GM18499 (cell line): Measurements from ENCODE around the gene SLC25A36.

ENCODE experiments used
- ATAC-seq: cut with Tn5 transposase; IDR thresholded peaks from one replicate; pipeline ENCODE4 v1.9.1; 2021; ENCODE audit warnings: moderate number of reproducible peaks; ENCODE audit not compliant: insufficient read depth, unreplicated experiment

SLC25A36 gene

GRCh38 chr3:140941434-140942220, at the start of gene SLC25A36:
Gene SLC25A36 (plus strand): TSS chr3:140941836. CDS start chr3:140942055, 219 bp downstream.
- peak; percentile 97 for ATAC-seq

- no peak for ATAC-seq
These were observed 44.6 kb upstream of the SLC25A36 start for GRCh38 chr3:140896997-140897396.

GRCh38 chr3:140898340-140899180, 43.1 kb upstream of the SLC25A36 start:
- no peak for ATAC-seq

- ATAC-seq = no peak
These were observed 42.3 kb upstream of the SLC25A36 start for GRCh38 chr3:140899363-140899762.

- ATAC-seq = no peak
These were observed 38.8 kb upstream of the SLC25A36 start for GRCh38 chr3:140902791-140903190.

- no peak for ATAC-seq
These were observed 38.4 kb upstream of the SLC25A36 start for GRCh38 chr3:140903196-140903595.

GRCh38 chr3:140904521-140904920, 37.1 kb upstream of the SLC25A36 start:
- ATAC-seq = no peak

GRCh38 chr3:140905559-140905958, 36.1 kb upstream of the SLC25A36 start:
- no peak for ATAC-seq

GRCh38 chr3:140906785-140907184, 34.9 kb upstream of the SLC25A36 start:
- no peak for ATAC-seq

GRCh38 chr3:140910860-140911259, 30.8 kb upstream of the SLC25A36 start:
- ATAC-seq = no peak

- ATAC-seq = no peak
These were observed 29.8 kb upstream of the SLC25A36 start for GRCh38 chr3:140911822-140912221.

GRCh38 chr3:140913728-140914127, 27.9 kb upstream of the SLC25A36 start:
- ATAC-seq = no peak

GRCh38 chr3:140914384-140914945, 27.2 kb upstream of the SLC25A36 start:
- ATAC-seq = no peak

- no peak for ATAC-seq
These were observed 25.0 kb upstream of the SLC25A36 start for GRCh38 chr3:140916603-140917002.

GRCh38 chr3:140917772-140918171, 23.9 kb upstream of the SLC25A36 start:
- no peak for ATAC-seq

- no peak for ATAC-seq
These were observed 21.6 kb upstream of the SLC25A36 start for GRCh38 chr3:140920029-140920428.

- ATAC-seq = no peak
These were observed 19.0 kb upstream of the SLC25A36 start for GRCh38 chr3:140922634-140923033.

- no peak for ATAC-seq
These were observed 17.4 kb upstream of the SLC25A36 start for GRCh38 chr3:140924097-140924873.

- no peak for ATAC-seq
These were observed 14.2 kb upstream of the SLC25A36 start for GRCh38 chr3:140927279-140928069.

- no peak for ATAC-seq
These were observed 12.2 kb upstream of the SLC25A36 start for GRCh38 chr3:140929446-140929845.
